GM12801 (cell line): ENCODE results near the gene SYNPO2L.

Source experiments
- CTCF ChIP-seq: IDR thresholded peaks from one replicate; pipeline ENCODE4 v1.5.1; 2011; ENCODE audit warnings: control low read depth; ENCODE audit not compliant: insufficient read length; ENCODE audit errors: extremely low read depth

Gene SYNPO2L

GRCh38 chr10:73601486-73601921 lies 54.3 kb downstream of the SYNPO2L start:
- TF ChIP-seq CTCF, result no peak

GRCh38 chr10:73597346-73597745 lies 58.5 kb downstream of the SYNPO2L start:
- TF ChIP-seq CTCF, result no peak
